Measurements from ENCODE around the gene KCNG1. TPM values are rescaled to one million over a fixed set of nuclear protein-coding genes. Genes with fewer than 3 reads are reported as not detected.

The KCNG1 gene
- total and polyA plus RNA-seq, 2 of the 4 experiments (the other 2 are of a cell fraction): 23.7 to 51.4 TPM

DNA sequence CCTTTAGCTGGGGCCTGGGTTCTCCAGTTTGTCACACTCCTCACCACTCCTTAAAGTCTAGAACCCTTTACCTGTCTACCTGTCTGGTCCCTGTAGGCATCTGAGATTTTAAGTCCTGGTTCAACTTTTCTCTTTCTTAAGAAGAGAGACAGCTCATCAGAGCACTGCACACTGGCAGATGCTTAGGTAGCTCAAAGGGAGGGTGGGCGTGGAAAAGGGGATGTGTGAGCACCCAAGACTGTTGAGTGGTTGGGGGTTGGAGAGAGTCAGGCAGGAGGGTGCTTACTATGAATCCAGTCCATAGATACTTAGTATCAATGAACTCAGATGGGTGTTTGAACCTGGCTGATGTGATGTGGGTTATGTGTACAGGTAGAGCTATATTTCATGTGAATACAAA lies 6.6 kb upstream of the KCNG1 start:
- no TSS peak for BruUV-seq (replicated peaks)
- ATAC-seq (ENCODE audit: low read depth) (no peak), DNase-seq (no peak)
- H3K56ac ChIP-seq (ENCODE audit: extremely low read depth, insufficient read depth, low read length): no peak overlapping the region
- no peak overlapping the region; the same call in 2 of the 3 replicates for H2BK15ac ChIP-seq (ENCODE audit: low read depth, low read length)
- H2AK5ac ChIP-seq (ENCODE audit: low read depth, low read length): peak overlapping the region; percentile 66; the same call in 1 of the 2 replicates
- H3K9me3 ChIP-seq (ENCODE audit: control insufficient read depth, insufficient read depth, low read length): no peaks in the 10 kb centered on the region
- H3K27me3 ChIP-seq (ENCODE audit: control insufficient read depth, insufficient read depth, low read length): peaks cover 24% of the 10 kb centered on the region
- intact Hi-C loops (cut with micrococcal nuclease): no loop called here
- no peaks in the 10 kb centered on the region for H3K79me1 ChIP-seq (ENCODE audit: low read depth in 1 of 2, low read length in 2 of 2)
- peak overlapping the region; percentile 30; the same call in 1 of the 2 replicates for H2BK120ac ChIP-seq (ENCODE audit: low read depth, low read length)
- no peak overlapping the region for H2AFZ ChIP-seq (replicated peaks; ENCODE audit: low read length, poor library complexity)
- peaks cover 7% of the 10 kb centered on the region for H3K9me1 ChIP-seq (ENCODE audit: insufficient read depth, low read length)
- WGBS, 2 experiments (ENCODE audit: extremely low coverage in 2 of 2, insufficient read length in 1 of 2): no CpG with 5 or more reads among the region's 1 CpG
- H2AK9ac ChIP-seq (replicated peaks; ENCODE audit: low read depth, low read length, poor library complexity): no peak overlapping the region
- 0 out of 2 replicates have a peak overlapping the region, but pooled peaks have one; percentile 23 for H2BK20ac ChIP-seq (ENCODE audit: low read depth, low read length)
- H3K4me3 ChIP-seq (ENCODE audit: insufficient read depth, low read depth, low read length): no peak overlapping the region
- H4K20me1 ChIP-seq (ENCODE audit: insufficient read depth, low read length): no peaks in the 10 kb centered on the region
- H4K91ac ChIP-seq (ENCODE audit: insufficient read depth, low read depth, low read length): peak overlapping the region; percentile 37; the same call in 1 of the 2 replicates
- no peak overlapping the region for H3K27ac ChIP-seq (ENCODE audit: insufficient read depth, low read length)
- H4K8ac ChIP-seq (ENCODE audit: low read depth in 2 of 2, low read length in 2 of 2): no peak overlapping the region
- no peak overlapping the region for H3K4me2 ChIP-seq (ENCODE audit: low read depth, low read length)
- no peak overlapping the region for H2BK5ac ChIP-seq (ENCODE audit: low read depth, low read length, poor library complexity, severe bottlenecking)
- POLR2A ChIA-PET (ENCODE audit: unreplicated experiment): no interaction called here
- TF ChIP-seq SMC3 (IDR thresholded peaks at IDR 0.05; ENCODE audit: low read depth, low read length): no peak
- TF ChIP-seq RFX5 (IDR thresholded peaks at IDR 0.05; ENCODE audit: low read depth, low read length): no peak
- TF ChIP-seq MXI1 (IDR thresholded peaks at IDR 0.05; ENCODE audit: borderline replicate concordance, low read depth, low read length): no peak
- TF ChIP-seq CEBPB (IDR thresholded peaks at IDR 0.05; ENCODE audit: low read depth, low read length): no peak
- TF ChIP-seq NFE2L2 (IDR thresholded peaks at IDR 0.05; ENCODE audit: low read depth, low read length): no peak
- no peak for TF ChIP-seq FOS (IDR thresholded peaks at IDR 0.05; ENCODE audit: low read depth, low read length)
- TF ChIP-seq CHD1 (IDR thresholded peaks at IDR 0.05; ENCODE audit: low read depth, low read length): no peak
- no peak for TF ChIP-seq RCOR1 (IDR thresholded peaks at IDR 0.05; ENCODE audit: insufficient replicate concordance, low read length)
- TF ChIP-seq MAFK (IDR thresholded peaks at IDR 0.05; ENCODE audit: low read depth, low read length): no peak
- TF ChIP-seq, protein P1, sequence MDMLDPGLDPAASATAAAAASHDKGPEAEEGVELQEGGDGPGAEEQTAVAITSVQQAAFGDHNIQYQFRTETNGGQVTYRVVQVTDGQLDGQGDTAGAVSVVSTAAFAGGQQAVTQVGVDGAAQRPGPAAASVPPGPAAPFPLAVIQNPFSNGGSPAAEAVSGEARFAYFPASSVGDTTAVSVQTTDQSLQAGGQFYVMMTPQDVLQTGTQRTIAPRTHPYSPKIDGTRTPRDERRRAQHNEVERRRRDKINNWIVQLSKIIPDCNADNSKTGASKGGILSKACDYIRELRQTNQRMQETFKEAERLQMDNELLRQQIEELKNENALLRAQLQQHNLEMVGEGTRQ (IDR thresholded peaks at IDR 0.05; ENCODE audit: low read depth, low read length): no peak
- TF ChIP-seq, protein P2, sequence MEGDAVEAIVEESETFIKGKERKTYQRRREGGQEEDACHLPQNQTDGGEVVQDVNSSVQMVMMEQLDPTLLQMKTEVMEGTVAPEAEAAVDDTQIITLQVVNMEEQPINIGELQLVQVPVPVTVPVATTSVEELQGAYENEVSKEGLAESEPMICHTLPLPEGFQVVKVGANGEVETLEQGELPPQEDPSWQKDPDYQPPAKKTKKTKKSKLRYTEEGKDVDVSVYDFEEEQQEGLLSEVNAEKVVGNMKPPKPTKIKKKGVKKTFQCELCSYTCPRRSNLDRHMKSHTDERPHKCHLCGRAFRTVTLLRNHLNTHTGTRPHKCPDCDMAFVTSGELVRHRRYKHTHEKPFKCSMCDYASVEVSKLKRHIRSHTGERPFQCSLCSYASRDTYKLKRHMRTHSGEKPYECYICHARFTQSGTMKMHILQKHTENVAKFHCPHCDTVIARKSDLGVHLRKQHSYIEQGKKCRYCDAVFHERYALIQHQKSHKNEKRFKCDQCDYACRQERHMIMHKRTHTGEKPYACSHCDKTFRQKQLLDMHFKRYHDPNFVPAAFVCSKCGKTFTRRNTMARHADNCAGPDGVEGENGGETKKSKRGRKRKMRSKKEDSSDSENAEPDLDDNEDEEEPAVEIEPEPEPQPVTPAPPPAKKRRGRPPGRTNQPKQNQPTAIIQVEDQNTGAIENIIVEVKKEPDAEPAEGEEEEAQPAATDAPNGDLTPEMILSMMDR (conservative IDR thresholded peaks at IDR 0.05; ENCODE audit: low read depth, low read length): no peak
- TF ChIP-seq POLR2A (IDR thresholded peaks at IDR 0.05; ENCODE audit: low read depth, low read length): no peak
- TF ChIP-seq RAD21 (IDR thresholded peaks at IDR 0.05; ENCODE audit: low read length): no peak
- no peak for TF ChIP-seq BHLHE40 (IDR thresholded peaks at IDR 0.05; ENCODE audit: low read depth, low read length)
- TF ChIP-seq, protein P3, sequence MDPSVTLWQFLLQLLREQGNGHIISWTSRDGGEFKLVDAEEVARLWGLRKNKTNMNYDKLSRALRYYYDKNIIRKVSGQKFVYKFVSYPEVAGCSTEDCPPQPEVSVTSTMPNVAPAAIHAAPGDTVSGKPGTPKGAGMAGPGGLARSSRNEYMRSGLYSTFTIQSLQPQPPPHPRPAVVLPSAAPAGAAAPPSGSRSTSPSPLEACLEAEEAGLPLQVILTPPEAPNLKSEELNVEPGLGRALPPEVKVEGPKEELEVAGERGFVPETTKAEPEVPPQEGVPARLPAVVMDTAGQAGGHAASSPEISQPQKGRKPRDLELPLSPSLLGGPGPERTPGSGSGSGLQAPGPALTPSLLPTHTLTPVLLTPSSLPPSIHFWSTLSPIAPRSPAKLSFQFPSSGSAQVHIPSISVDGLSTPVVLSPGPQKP (IDR thresholded peaks at IDR 0.05; ENCODE audit: borderline replicate concordance, low read depth, low read length): no peak
- no peak for TF ChIP-seq MAZ (IDR thresholded peaks at IDR 0.05; ENCODE audit: borderline replicate concordance, low read depth, low read length)
- H3K23ac ChIP-seq (ENCODE audit: low read depth, low read length): no peak overlapping the region
- H3K18ac ChIP-seq (ENCODE audit: low read depth, low read length): no peak overlapping the region
- dilution Hi-C loops (cut with HindIII; ENCODE audit: low sequenced_read_pairs, unreplicated experiment): no loop called here
- CTCF ChIA-PET: interaction anchor here (0.6 to 1.4 kb wide), 2 partner anchors 14 to 37 kb away, joined by 3 to 4 read pairs; no protein-coding TSS in a partner anchor
- H3K9ac ChIP-seq (ENCODE audit: low read depth, low read length): no peak overlapping the region
- H3K36me3 ChIP-seq (ENCODE audit: control insufficient read depth, insufficient read depth, low read length): no peaks in the 10 kb centered on the region
- in situ Hi-C loops (cut with MboI; ENCODE audit: low sequenced_read_pairs): no loop called here
- no peak overlapping the region for H3K14ac ChIP-seq (replicated peaks; ENCODE audit: low read depth, low read length)
- H4K5ac ChIP-seq (ENCODE audit: low read depth, low read length): no peak overlapping the region
- H3K4me1 ChIP-seq (ENCODE audit: control insufficient read depth, insufficient read depth, low read length): peaks cover 6% of the 10 kb centered on the region
- no peak overlapping the region for H3K4ac ChIP-seq (ENCODE audit: low read depth, low read length)

Measured in IMR-90 (cell line).